KMS-11 (cell line): ENCODE measurements around the gene MRC2.

Experiments used
- H2AFZ ChIP-seq: fragments of 200-600 bp; sonication (generic); 2 replicates; pipeline ENCODE4 v1.6.1; 2016; ENCODE audit warnings: antibody characterized with exemption, mixed run types, low read depth
- H3K27ac ChIP-seq: fragments of 200-600 bp; sonication (generic); 2 replicates; pipeline ENCODE4 v1.6.1; 2016; ENCODE audit warnings: mild to moderate bottlenecking, mixed run types
- H3K27me3 ChIP-seq: fragments of 200-600 bp; sonication (generic); 2 replicates; pipeline ENCODE4 v1.6.1; 2017; ENCODE audit warnings: mild to moderate bottlenecking, low read depth, mixed run types, moderate library complexity; ENCODE audit not compliant: insufficient read depth
- H3K36me3 ChIP-seq: fragments of 200-600 bp; sonication (generic); 2 replicates; pipeline ENCODE4 v1.6.1; 2017; ENCODE audit warnings: mild to moderate bottlenecking, mixed run types; ENCODE audit not compliant: insufficient read depth
- H3K4me1 ChIP-seq: fragments of 200-600 bp; sonication (generic); 2 replicates; pipeline ENCODE4 v1.6.1; 2016; ENCODE audit warnings: mild to moderate bottlenecking, low read depth, mixed run types; ENCODE audit not compliant: poor library complexity, severe bottlenecking
- H3K4me2 ChIP-seq: fragments of 200-600 bp; sonication (generic); 2 replicates; pipeline ENCODE4 v1.7.0; 2016; ENCODE audit warnings: mild to moderate bottlenecking, mixed run types
- H3K4me3 ChIP-seq: fragments of 200-600 bp; sonication (generic); IDR thresholded peaks from 2 replicates; pipeline ENCODE4 v1.6.1; 2017; ENCODE audit warnings: low read depth, low read length, mixed read lengths; ENCODE audit not compliant: insufficient read depth
- H3K79me2 ChIP-seq: fragments of 200-600 bp; sonication (generic); 2 replicates; pipeline ENCODE4 v1.6.1; 2016; ENCODE audit warnings: low read depth, mixed run types; ENCODE audit not compliant: insufficient read depth
- H3K9ac ChIP-seq: fragments of 200-600 bp; sonication (generic); 2 replicates; pipeline ENCODE4 v1.6.1; 2016; ENCODE audit warnings: mild to moderate bottlenecking, mixed run types
- H4K20me1 ChIP-seq: fragments of 200-600 bp; sonication (generic); 2 replicates; pipeline ENCODE4 v1.6.1; 2016; ENCODE audit warnings: mild to moderate bottlenecking, mixed run types; ENCODE audit not compliant: insufficient read depth
- CTCF ChIP-seq: fragments of 200-600 bp; sonication (generic); conservative IDR thresholded peaks from 2 replicates; pipeline ENCODE4 v1.6.1; 2017; ENCODE audit warnings: low read depth, mild to moderate bottlenecking, antibody characterized with exemption, low read length, moderate library complexity, mixed read lengths

The MRC2 gene

GRCh38 chr17:62631936-62632924, 4.8 kb downstream of the MRC2 start:
- Histone ChIP-seq H3K27ac (no peak overlapping the region), H3K9ac (no peak overlapping the region)

GRCh38 chr17:62637809-62638208, 10.3 kb downstream of the MRC2 start:
- no peaks in the 10 kb centered on the region for H4K20me1 ChIP-seq
- no peaks in the 10 kb centered on the region for H3K27me3 ChIP-seq
- no peaks in the 10 kb centered on the region for H3K36me3 ChIP-seq
- H3K79me2 ChIP-seq: no peaks in the 10 kb centered on the region
- H3K27ac ChIP-seq: no peak overlapping the region
- H3K9ac ChIP-seq: no peak overlapping the region
- H3K4me2 ChIP-seq: no peak overlapping the region
- H3K4me1 ChIP-seq: peaks cover 5% of the 10 kb centered on the region
- no peak for TF ChIP-seq CTCF
- no peak overlapping the region for H2AFZ ChIP-seq
- H3K4me3 ChIP-seq: no peak overlapping the region

More at GRCh38 chr17:62631936-62632924, 4.8 kb downstream of the MRC2 start:
- Histone ChIP-seq H4K20me1 (no peaks in the 10 kb centered on the region), H3K36me3 (no peaks in the 10 kb centered on the region), H3K4me3 (no peak overlapping the region), H3K4me1 (no peaks in the 10 kb centered on the region), H3K79me2 (no peaks in the 10 kb centered on the region), H3K27me3 (peaks cover 19% of the 10 kb centered on the region), H3K4me2 (no peak overlapping the region), H2AFZ (no peak overlapping the region)
- TF ChIP-seq CTCF: no peak

GRCh38 chr17:62641153-62641552, 13.7 kb downstream of the MRC2 start:
- Histone ChIP-seq H3K9ac (no peak overlapping the region), H3K27ac (no peak overlapping the region), H3K4me3 (no peak overlapping the region), H3K4me2 (no peak overlapping the region), H3K36me3 (no peaks in the 10 kb centered on the region), H4K20me1 (no peaks in the 10 kb centered on the region), H2AFZ (no peak overlapping the region), H3K4me1 (peaks cover 15% of the 10 kb centered on the region), H3K79me2 (no peaks in the 10 kb centered on the region), H3K27me3 (no peaks in the 10 kb centered on the region)
- no peak for TF ChIP-seq CTCF

- no peak for TF ChIP-seq CTCF
- H3K9ac ChIP-seq: no peak overlapping the region
- H3K4me2 ChIP-seq: no peak overlapping the region
Measured at GRCh38 chr17:62641951-62642350, 14.5 kb downstream of the MRC2 start.

More at GRCh38 chr17:62641951-62642350, 14.5 kb downstream of the MRC2 start:
- H3K27me3 ChIP-seq: no peaks in the 10 kb centered on the region
- H3K36me3 ChIP-seq: no peaks in the 10 kb centered on the region
- H3K27ac ChIP-seq: no peak overlapping the region
- H2AFZ ChIP-seq: no peak overlapping the region
- peaks cover 15% of the 10 kb centered on the region for H3K4me1 ChIP-seq
- no peak overlapping the region for H3K4me3 ChIP-seq
- H3K79me2 ChIP-seq: no peaks in the 10 kb centered on the region
- H4K20me1 ChIP-seq: no peaks in the 10 kb centered on the region
